ENCODE results near the gene MARS1. TPM values are rescaled to one million over a fixed set of nuclear protein-coding genes. Genes with fewer than 3 reads are reported as not detected.
A peak's percentile ranks its signal among the peaks of the same experiment; 100 is the strongest.

MARS1 gene
- total RNA-seq, 2 donors from 2014 or later, result 90.3 to 195 TPM

GRCh38 chr12:57534991-57535543 lies 47.2 kb downstream of the MARS1 start:
- peak overlapping the region; percentile 16 for H3K27ac ChIP-seq
- H3K9ac ChIP-seq (ENCODE audit: low read depth in 2 of 2, low read length in 2 of 2), result no peak overlapping the region
- H3K27me3 ChIP-seq, result no peaks in the 10 kb centered on the region
- TF ChIP-seq CTCF (IDR thresholded peaks at IDR 0.05), result no peak
- no peak overlapping the region for H3K4me3 ChIP-seq
- H3K36me3 ChIP-seq, result peaks cover 13% of the 10 kb centered on the region
- H3K9me3 ChIP-seq, result no peaks in the 10 kb centered on the region
- intact Hi-C loops (cut with DNase I), result no loop called here
- no peak for DNase-seq
- H3K4me1 ChIP-seq, result peaks cover 4% of the 10 kb centered on the region

- H3K27me3 ChIP-seq, result no peaks in the 10 kb centered on the region
- intact Hi-C loops (cut with DNase I), result no loop called here
- DNase-seq, result peak; percentile 67
- no peak for TF ChIP-seq CTCF (IDR thresholded peaks at IDR 0.05)
- H3K36me3 ChIP-seq, result peaks cover 5% of the 10 kb centered on the region
- H3K27ac ChIP-seq, result peak overlapping the region; percentile 16
- H3K9ac ChIP-seq (ENCODE audit: low read depth in 2 of 2, low read length in 2 of 2), result no peak overlapping the region
- H3K4me3 ChIP-seq, result no peak overlapping the region
- peaks cover 4% of the 10 kb centered on the region for H3K4me1 ChIP-seq
- no peaks in the 10 kb centered on the region for H3K9me3 ChIP-seq
Observed at GRCh38 chr12:57535764-57536596, 48.1 kb downstream of the MARS1 start.

- H3K9ac ChIP-seq (ENCODE audit: low read depth in 2 of 2, low read length in 2 of 2), result no peak overlapping the region
- H3K27ac ChIP-seq, result no peak overlapping the region
- peaks cover 5% of the 10 kb centered on the region for H3K36me3 ChIP-seq
- no peak overlapping the region for H3K4me3 ChIP-seq
- intact Hi-C loops (cut with DNase I), result no loop called here
- peaks cover 4% of the 10 kb centered on the region for H3K4me1 ChIP-seq
- H3K9me3 ChIP-seq, result no peaks in the 10 kb centered on the region
- TF ChIP-seq CTCF (IDR thresholded peaks at IDR 0.05), result no peak
- no peak for DNase-seq
- no peaks in the 10 kb centered on the region for H3K27me3 ChIP-seq
Observed at GRCh38 chr12:57536597-57536942, 48.7 kb downstream of the MARS1 start.

GRCh38 chr12:57539134-57539768 lies 51.4 kb downstream of the MARS1 start:
- H3K4me1 ChIP-seq, result peaks cover 4% of the 10 kb centered on the region
- TF ChIP-seq CTCF (IDR thresholded peaks at IDR 0.05), result no peak
- no peaks in the 10 kb centered on the region for H3K9me3 ChIP-seq
- no peak overlapping the region for H3K4me3 ChIP-seq
- no peak for DNase-seq
- no peaks in the 10 kb centered on the region for H3K27me3 ChIP-seq
- intact Hi-C loops (cut with DNase I), result no loop called here
- H3K27ac ChIP-seq, result no peak overlapping the region
- H3K9ac ChIP-seq (ENCODE audit: low read depth in 2 of 2, low read length in 2 of 2), result no peak overlapping the region
- no peaks in the 10 kb centered on the region for H3K36me3 ChIP-seq

- Histone ChIP-seq H3K27me3 (no peaks in the 10 kb centered on the region), H3K36me3 (no peaks in the 10 kb centered on the region), H3K9ac (ENCODE audit: low read depth in 2 of 2, low read length in 2 of 2) (peak overlapping the region in 1 of 2 donors; percentile 63), H3K4me1 (peaks cover 11% of the 10 kb centered on the region), H3K4me3 (no peak overlapping the region), H3K27ac (peak overlapping the region; percentile 49), H3K9me3 (no peaks in the 10 kb centered on the region)
- intact Hi-C loops (cut with DNase I), result no loop called here
- DNase-seq, result no peak
- TF ChIP-seq CTCF (IDR thresholded peaks at IDR 0.05), result no peak
Observed at GRCh38 chr12:57541001-57541400, 53.1 kb downstream of the MARS1 start.

Data from colonic mucosa (tissue), 4 donors.